Activated gamma-delta T cell treated with anti-CD3 and anti-CD28 coated beads, Interleukin-2, amount 50 U/mL, for 16 hours (primary cell): Measurements from ENCODE around the gene CDK16.
A peak's percentile ranks its signal among the peaks of the same experiment; 100 is the strongest.

ENCODE experiments used
- DNase-seq: peaks from one replicate; pipeline ENCODE4 v3.0.0-alpha.2; 2020; ENCODE audit warnings: low read depth

Gene CDK16

DNA sequence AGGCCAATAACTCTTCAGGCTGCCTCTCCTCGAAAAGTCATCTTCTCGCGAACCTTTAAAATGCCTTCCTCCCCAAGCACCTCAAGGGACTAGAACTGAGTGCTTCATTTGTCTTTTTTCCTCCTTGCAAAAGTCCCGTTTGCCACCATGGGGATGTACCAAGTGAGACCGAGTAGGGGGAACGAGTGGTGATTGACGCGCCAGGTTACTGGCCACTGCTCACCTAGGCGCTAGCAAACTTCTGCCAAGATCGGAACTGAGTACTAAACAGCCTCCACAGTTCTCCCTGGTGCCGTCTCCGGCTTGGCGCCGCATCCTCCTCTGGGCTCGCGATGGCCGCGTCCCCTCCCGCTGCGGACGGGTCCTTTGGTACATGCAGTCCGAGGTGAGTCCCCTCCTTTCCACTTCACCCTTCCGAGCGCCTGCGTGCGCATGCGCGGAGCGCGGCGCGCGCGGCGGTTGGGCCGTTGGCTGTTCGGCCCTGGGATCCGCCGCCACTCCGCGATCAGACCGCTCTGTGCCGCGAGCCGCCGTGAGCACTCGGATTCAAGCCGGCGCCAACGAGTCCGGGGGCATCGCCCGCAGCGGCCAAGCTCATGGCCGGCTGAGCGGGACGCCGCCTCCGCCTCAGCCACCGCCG, at the start of gene CDK16:
CDK16 (plus strand) TSS at position 402 of the 640 bp plus-strand sequence. CDS start 4,877 bp downstream, outside the sequence.
- DNase-seq: peak; percentile 68

DNA sequence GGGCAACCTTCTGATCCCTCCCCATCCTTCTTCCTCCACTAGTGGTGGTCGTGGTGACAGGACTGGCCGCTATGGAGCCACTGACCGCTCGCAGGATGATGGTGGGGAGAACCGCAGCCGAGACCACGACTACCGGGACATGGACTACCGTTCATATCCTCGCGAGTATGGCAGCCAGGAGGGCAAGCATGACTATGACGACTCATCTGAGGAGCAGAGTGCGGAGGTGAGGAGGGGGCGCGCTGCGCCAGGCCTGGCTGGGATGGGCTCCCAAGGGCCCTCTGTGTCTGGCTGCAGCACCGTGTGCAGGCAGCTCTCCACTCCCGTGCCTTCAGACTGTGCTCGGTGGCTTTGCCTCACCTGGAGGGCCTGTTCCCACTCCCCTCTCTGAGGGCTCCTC, 49.2 kb upstream of the CDK16 start:
- no peak for DNase-seq

DNA sequence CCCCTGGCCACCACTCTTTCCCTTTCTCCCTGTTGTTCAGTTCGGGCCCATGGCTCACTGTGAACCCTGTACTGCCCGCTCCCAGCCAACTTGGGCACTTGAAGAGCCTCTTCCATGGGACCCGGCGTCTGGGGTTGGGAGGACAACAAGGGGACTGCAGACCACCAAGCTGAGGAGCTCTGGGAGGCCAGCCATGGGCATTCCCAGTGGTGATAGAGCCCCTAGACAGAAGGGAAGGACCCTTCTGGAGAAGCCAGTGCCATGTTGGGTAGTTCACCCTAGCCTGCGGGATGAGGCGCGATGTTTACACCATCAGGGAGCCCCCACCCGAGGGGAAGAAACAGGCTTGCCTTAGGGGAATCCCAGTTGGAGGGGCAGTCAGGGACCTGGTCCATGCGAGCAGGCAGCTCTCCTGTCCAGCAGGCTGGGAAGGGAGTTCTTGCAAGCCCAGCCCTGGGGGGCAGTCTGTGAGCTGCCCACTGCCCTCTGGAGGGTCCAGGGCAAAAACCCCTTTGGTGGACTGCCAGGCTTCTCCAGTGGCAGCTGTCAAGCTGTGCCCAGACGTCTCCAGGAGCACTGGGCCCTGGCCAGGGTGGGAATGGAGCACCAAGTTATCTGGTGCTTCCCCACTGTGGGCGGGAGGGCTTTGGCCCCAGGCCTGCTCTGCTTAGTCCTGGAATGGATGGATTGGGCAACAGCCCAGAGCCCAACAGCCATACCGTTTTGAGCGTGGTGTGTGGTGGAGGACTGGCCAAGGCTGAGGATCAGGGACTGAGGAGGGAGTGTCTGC, 48.6 kb upstream of the CDK16 start:
- no peak for DNase-seq

DNA sequence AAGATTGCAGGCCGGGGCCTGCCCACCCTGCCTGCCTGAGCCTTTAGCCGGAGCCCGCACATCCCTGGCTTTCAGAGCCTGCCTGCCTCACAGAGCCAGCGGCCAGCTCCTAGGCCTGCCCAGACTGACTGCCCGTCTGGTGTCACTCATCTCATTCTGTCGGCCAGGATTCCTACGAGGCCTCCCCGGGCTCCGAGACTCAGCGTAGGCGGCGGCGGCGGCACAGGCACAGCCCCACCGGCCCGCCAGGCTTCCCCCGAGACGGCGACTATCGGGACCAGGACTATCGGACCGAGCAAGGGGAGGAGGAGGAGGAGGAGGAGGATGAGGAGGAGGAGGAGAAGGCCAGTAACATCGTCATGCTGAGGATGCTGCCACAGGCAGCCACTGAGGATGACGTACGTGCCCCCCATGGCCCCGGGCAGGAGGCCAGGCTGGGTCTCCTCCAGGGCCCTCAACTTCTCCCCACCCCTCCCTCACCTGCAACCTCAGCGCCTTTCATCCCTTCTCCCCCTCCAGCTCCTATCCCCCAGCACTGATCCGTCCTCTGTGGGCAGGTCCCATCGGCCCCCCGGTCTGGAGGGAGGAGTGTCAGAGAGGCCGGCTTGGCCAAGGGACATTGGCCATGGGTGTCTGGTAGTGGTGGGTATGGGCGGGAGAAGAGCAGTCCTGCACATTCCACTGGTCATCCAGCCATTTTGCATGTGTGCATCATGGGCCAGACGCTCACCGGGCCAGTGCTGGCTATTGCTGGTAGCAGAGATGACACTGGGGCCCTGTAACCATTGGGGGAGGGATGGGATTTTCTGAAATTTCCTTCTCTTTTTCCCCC, 47.4 kb upstream of the CDK16 start:
- DNase-seq: no peak

DNA sequence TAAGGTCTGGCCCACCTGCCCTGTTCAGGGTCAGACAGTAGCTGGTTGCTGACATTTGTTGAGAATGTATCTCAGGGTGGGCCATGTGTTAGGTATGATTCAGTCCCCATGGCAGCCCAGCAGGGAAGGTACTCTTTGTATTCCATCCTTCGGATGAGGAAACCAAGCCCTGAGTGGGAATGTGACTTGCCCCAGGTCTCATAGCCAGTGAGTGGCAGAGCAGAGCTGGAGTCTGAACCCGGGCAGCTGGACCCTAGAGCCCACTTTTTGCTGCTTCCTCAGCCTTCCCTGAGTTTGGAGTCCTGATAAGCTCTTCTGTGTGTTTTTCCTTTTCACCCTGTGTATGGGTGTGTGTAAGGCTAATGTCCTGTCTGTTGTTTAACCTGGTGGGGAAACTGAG, 46.5 kb upstream of the CDK16 start:
- DNase-seq: no peak

DNA sequence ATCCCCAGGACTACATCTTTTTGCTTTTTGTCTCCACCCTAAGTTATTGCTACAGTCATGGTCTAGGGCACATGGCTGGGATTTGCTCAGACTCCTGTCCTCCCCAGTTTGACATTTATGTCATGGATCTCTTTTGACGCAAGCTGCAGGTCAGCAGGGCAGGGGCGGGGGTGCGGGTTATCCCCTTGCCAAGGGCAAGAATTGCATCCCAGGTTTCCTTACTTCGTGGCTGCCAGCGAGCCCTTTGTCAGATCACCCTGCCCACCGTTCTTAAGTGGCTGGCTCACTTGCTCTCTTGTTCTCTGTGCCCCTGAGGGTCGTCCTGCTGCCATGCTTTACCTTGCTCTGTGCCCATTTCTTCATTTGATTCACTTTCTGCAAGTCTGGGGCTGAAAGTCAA, 45.9 kb upstream of the CDK16 start:
- DNase-seq: no peak

DNA sequence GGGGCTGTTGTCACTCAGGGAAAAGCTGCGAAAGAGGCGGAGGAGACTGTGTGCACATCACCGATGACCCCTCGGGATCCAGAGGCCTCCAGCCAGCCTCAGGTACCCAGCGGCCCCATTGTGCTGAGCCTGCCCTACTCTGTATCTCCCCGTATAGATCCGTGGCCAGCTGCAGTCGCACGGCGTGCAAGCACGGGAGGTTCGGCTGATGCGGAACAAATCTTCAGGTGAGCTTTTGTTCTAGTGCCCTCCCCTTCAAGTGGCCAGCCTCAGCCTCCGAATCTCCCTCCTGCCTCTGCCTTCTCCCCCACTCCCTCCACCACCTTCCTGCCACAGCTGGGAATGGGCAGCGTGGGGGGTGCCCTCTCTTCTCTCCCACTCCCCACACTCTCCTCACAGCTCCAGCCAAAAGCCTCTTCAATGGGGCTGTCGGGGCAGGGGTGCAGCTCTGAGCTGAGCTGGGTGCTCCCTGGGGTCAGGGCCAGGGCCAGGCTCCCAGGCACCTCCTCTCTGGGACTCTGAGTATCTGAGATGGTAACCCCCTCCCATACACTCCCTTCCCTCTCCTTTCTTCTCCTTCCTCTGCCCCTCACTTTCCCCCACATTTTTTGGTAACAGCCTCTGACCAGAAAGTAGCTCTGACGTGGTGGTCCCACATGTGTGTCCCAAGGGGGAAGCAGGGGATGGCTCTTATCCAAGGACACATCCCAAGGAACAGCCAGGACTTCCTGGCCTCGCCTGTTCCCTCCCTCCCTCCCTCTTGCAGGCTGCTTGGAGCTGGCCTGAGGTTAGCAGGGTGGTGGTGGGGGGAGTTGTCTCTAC, 45.3 kb upstream of the CDK16 start:
- no peak for DNase-seq

DNA sequence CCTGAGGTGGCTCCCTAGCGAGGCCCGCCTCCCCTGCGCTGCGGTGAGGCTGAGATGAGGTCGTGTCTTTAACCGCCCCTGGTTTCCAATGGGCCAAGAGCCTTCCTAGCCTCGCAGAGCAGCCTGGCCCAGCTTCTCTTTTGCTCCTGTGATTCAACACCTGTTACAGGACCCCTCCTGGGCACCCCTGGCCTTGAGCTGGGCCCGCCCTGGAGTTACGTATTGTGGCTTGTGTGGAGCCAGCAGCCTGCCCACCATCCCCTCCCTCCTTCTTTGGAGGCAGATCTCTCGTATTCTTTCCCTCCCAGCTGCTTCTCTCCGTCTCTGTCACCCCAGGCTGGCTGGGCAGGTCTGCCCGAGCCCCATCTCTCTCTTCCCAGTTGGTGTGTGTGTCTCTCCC, 44.1 kb upstream of the CDK16 start:
- no peak for DNase-seq

DNA sequence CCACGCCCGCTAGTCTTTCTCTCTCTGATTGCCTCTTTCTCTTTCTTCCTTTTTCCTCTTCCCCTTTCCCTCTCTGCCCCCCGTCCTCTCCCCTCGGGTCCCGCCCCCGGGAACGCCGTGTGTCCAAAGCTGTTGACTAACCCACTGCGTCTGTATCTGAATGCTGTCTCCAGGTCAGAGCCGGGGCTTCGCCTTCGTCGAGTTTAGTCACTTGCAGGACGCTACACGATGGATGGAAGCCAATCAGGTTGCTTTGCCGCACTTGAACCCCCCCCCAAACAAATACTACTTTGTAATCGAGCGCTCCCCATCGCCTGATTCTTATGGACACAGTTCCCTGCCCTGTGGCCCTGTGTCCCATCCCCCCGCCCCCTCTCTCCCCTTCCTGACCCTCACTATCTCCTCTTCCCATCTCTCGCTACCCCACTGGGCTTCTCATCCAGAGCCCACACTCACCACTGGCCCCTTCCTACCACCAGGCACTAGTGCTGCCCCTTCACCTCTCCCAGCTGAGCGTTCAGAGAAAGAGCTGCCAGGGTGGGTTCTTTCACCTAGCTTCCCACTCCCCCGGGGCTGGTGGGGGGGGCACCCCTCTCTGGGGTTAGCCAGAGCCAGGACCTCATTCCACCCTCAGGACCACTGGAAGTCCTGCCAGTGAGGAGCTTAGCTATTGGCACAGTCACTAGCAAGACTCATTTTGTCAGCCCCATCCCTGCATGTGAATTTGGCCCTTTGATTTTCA, 43.5 kb upstream of the CDK16 start:
- no peak for DNase-seq

DNA sequence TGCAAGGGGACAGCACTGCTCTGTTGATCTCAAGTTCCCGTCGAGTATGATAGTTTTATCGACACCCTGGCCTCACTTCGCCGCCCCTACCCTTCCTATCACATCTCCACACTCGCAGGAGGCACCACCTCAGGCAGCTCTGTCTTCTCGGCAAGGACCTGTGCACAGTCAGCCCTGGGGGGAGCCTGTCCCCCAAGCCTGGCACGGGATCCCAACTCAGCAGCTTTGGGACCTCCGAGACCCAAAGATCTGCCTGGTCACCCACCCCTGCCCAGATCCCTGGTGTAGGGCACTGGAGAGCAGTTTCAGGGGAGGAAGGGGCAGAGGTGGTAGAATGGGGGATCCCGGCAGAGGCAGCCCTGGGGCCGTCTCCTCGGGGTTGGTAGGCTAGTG, 42.9 kb upstream of the CDK16 start:
- DNase-seq: no peak

DNA sequence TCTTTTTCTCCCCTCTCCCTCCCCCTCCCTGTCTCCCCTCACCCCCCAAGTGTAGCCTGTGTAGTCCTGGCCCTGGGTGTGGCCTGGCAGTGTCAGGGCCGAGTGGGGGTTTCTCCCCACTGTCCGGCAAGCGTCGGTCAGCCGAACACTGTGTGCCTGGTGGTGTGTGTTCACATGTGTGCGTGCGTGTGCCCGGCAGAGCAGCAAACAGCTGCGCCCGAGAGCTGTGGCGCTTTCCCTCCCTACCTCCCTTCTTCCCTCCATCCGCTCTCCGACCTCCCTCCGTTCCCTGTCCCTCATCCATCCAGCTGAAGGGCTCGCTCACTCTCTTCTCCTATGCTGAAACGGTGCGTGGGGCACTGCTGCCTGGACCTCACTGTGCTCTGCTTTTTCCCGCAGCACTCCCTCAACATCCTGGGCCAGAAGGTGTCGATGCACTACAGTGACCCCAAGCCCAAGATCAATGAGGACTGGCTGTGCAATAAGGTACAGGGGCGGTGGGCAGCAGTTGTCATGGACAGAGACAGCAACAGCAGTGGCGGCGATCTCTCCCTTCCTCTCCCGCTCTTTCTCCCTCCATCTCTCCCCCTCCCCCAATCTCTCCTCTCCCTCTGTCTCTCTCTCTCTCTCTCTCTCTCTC, 42.3 kb upstream of the CDK16 start:
- no peak for DNase-seq

DNA sequence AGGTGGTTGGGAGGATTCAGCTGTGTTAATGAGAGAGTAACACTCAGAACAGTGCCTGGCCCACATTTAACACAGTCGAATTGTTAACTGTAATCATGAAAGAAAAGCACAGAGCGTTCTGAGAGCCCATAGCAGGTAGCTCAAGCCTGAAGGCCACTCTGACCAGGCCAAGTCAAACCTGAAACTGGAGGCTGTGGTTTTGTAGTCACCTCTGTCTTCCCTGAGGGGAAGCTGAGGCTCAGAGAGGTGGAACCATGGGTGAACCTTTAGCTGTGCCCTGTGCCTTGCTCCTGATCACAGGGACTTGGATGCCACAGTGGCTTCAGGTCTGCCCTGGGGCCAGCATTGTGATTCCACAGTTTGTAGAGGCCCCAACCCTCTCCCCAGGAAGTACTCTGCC, 41.4 kb upstream of the CDK16 start:
- no peak for DNase-seq

DNA sequence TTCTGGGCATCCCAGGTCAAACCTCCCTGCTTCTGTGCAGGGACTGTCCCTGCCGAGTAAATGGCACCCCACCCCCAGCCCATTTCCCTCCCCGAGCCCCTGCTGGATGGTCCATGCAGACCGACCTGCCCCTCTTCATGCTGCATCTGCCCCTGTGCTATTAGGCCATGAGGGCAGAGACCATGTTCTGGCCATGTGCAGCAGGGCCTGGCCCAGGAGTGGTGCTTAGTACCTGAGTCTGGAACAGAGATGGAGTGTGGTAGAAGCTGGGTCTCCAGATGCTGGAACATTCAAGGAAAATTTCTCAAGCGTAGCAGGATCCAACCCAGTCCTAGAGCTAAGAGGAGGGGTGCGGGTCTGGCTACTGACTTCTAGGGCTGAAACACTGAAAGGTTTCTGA, 40.1 kb upstream of the CDK16 start:
- DNase-seq: no peak

DNA sequence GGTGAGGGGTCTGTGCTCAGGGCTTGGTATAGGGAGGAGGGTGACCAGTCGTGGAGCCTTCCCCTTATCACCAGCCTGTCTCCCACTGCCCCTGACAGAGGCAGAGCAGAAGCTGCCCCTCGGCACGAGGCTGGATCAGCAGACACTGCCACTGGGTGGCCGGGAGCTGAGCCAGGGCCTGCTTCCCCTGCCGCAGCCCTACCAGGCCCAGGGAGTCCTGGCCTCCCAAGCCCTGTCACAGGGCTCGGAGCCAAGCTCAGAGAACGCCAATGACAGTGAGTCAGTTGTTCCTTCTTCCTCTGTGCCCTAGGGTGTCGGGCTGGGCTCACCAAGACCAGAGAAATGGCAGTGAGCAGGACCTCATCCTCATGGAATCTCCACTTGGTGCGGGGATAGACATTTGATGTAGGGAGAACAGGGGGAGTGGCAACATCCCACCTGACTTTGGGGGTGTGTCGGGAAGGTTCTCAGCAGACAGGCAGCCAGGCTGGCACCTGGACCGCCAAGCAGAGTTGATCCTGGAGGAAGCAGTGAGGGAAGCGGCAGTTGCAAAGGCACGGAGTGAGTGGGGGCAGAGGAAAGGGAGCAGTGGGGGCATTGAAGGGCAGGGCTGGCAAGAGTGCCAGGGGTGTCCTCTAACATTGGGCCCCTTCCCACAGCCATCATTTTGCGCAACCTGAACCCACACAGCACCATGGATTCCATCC, 39.1 kb upstream of the CDK16 start:
- DNase-seq: no peak

DNA sequence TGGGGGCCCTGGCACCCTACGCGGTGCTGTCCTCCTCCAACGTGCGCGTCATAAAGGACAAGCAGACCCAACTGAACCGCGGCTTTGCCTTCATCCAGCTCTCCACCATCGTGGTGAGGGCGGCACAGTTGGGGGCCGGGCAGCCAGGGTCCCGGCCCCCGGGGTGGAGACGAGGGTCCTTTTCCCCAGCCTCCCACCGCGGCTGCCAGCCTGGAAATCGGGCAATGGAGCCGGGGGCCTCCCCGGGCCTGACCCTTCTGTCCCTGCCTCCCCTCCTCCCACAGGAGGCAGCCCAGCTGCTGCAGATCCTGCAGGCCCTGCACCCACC, 38.6 kb upstream of the CDK16 start:
- no peak for DNase-seq

DNA sequence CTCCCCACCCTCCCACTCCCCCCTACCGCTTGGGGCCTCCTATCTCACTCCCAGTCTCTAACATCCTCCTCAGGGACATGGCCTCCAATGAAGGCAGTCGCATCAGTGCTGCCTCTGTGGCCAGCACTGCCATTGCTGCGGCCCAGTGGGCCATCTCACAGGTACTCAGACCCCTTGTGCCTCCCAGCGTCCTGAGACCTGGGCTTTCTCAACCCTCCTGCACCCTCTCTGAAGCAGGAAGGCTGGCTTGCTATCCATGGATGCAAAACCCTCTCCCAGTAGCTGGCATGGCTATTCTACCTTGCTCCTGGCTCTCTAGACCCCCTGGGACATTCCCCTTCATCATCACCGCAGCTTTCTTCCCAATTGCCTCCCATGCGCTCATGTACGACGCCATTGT, 38.1 kb upstream of the CDK16 start:
- DNase-seq: no peak

DNA sequence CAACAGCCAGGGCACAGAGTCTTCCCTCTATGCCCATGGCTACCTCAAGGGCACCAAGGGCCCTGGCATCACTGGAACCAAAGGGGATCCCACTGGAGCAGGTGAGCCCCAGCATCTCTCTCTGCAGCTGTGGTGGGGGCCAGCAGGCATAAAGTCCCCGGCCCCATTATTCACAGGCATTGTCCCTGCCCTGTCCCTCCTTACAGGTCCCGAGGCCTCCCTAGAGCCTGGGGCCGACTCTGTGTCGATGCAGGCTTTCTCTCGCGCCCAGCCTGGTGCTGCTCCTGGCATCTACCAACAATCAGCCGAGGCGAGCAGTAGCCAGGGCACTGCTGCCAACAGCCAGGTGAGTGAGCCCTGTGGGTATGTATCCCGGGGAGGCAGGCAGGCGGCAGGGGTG, 37.2 kb upstream of the CDK16 start:
- DNase-seq: no peak

DNA sequence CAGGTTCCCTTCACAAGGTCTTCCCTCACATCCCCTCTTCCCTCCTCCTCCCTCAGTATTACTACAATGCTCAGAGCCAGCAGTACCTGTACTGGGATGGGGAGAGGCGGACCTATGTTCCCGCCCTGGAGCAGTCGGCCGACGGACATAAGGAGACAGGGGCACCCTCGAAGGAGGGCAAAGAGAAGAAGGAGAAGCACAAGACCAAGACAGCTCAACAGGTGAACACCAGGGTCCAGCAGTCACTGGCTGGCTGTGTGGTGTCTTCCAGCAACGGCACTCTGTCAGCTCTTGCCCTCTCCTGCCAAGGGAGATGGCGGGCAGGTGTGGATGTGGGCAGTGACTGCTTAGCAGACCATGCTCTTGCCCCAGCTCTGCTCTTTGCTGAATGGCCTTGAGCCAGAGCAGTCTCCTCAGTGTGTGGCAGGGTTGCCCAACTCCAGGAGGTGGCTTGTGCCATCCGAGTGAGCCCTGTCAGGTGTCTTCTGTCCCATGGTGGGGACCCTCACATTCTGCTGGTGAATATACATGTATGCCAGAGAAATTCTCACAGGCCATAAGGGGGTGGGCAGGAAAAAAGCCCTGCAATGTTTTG, 36.3 kb upstream of the CDK16 start:
- no peak for DNase-seq

DNA sequence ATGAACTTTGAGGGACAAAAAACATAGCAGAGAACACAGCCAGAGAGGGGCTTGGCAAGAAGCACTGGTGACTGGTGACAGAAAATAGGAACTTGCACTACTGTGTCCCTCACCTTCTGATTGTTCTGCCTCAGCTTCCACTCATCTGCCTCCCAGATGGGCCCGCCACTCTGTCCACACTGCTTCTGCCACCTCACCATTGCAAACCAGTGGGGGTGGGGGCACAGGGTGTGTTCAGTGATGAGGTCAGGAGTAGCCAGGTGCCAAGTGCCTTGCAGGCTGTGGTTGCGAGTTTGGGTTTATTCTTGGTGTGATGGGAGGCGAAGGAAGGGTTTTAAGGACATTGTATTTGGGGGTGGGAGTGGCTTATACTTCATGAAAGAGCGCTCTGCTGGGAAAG, 34.0 kb upstream of the CDK16 start:
- DNase-seq: no peak

DNA sequence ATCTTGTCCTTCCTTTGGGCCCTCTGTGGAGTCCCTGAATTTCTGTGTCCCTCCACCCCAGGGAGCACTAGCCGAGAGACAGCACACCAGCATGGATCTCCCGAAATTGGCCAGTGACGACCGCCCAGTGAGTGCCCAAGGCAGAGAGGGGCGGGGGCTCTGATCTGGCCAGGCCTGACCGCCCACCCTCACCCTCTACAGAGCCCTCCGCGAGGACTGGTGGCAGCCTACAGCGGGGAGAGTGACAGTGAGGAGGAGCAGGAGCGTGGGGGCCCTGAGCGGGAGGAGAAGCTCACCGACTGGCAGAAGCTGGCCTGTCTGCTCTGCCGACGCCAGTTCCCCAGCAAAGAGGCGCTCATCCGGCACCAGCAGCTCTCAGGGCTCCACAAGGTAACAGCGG, 33.2 kb upstream of the CDK16 start:
- DNase-seq: no peak
